Thyroid gland (tissue), 4 donors: ENCODE data around the gene CYSTM1.

Source experiments
- POLR2A ChIP-seq, 2 donors: fragments of 450-650 bp; IDR thresholded peaks; one replicate each; pipeline ENCODE4 v1.6.1; 2017; ENCODE audit warnings: antibody characterized with exemption in 2 of 2, mild to moderate bottlenecking in 2 of 2, moderate library complexity in 1 of 2
- TF ChIP-seq, protein P1 (sequence below), 6 experiments: fragments of 200-600 bp in 3 of 6; fragments of 450-650 bp in 3 of 6; sonication (generic) in 3 of 6; IDR thresholded peaks; one replicate each; pipeline ENCODE4 v1.5.1; 2016 to 2019; ENCODE audit warnings: antibody characterized with exemption in 6 of 6, mild to moderate bottlenecking in 2 of 6, inconsistent platforms in 1 of 6, moderate library complexity in 1 of 6

DNA sequence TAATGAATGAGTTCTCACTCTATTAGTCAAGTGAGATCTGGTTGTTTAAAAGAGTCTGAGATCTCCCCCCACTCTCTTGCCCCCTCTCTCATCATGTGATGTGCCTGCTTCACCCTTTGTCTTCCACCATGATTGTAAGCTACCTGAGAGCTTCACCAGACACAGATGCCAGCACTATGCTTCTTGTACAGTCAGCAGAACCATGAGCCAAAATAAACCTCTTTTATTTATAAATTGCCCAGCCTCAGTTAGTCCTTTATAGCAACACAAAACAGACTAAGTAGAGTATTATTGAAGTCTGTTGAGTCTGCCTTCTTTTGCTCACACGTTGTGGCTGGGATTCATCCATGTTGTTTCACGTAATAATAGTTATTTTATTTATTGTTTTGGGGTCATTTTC, 14.3 kb downstream of the CYSTM1 start:
- TF ChIP-seq, protein P1, sequence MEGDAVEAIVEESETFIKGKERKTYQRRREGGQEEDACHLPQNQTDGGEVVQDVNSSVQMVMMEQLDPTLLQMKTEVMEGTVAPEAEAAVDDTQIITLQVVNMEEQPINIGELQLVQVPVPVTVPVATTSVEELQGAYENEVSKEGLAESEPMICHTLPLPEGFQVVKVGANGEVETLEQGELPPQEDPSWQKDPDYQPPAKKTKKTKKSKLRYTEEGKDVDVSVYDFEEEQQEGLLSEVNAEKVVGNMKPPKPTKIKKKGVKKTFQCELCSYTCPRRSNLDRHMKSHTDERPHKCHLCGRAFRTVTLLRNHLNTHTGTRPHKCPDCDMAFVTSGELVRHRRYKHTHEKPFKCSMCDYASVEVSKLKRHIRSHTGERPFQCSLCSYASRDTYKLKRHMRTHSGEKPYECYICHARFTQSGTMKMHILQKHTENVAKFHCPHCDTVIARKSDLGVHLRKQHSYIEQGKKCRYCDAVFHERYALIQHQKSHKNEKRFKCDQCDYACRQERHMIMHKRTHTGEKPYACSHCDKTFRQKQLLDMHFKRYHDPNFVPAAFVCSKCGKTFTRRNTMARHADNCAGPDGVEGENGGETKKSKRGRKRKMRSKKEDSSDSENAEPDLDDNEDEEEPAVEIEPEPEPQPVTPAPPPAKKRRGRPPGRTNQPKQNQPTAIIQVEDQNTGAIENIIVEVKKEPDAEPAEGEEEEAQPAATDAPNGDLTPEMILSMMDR (IDR thresholded peaks at IDR 0.05): no peak
- no peak for TF ChIP-seq POLR2A (IDR thresholded peaks at IDR 0.05)
